ENCODE data around the gene TRIM59. TPM values are rescaled to one million over a fixed set of nuclear protein-coding genes. Genes with fewer than 3 reads are reported as not detected.

The TRIM59 gene
- total and polyA plus RNA-seq, 9 of the 15 experiments (the other 6 are each of a cell fraction or from before 2014, with no cell fraction given), result 16.8 to 101 (median 34.8) TPM

DNA sequence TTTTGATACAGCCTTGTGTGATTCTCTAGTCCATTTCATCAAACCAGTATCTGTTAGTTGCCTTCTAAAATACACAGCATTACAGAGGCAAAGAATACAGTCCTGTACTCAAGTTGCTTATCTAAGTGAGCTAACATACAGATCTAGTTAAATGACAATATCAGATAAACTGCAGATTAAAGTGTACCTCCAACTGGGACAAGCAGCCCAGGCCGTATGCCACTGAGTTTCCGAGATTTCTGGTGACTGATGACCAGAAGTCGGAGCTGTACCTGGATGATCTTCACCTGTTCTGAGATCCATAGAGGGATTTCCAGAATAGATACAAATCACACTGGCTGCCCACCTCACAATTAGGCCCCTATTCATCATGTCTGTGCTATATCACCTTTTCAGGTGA is 6.3 kb upstream of the TRIM59 start (continued):
- TF ChIP-seq ZBTB7A (IDR thresholded peaks at IDR 0.05; ENCODE audit: borderline replicate concordance, control insufficient read depth, low read depth, low read length) (no peak), SRF (CRISPR knock-in tag; IDR thresholded peaks at IDR 0.05) (no peak), KAT7 (CRISPR knock-in tag; IDR thresholded peaks at IDR 0.05; ENCODE audit: borderline replicate concordance) (no peak), HDAC8 (tag; IDR thresholded peaks at IDR 0.05) (no peak), ZNF124 (CRISPR knock-in tag; IDR thresholded peaks at IDR 0.05) (no peak), TBP (optimal IDR thresholded peaks at IDR 0.05; ENCODE audit: low read depth, low read length) (no peak), NFATC3 (IDR thresholded peaks at IDR 0.05) (no peak), CAMTA2 (CRISPR knock-in tag; conservative IDR thresholded peaks at IDR 0.05) (no peak)

DNA sequence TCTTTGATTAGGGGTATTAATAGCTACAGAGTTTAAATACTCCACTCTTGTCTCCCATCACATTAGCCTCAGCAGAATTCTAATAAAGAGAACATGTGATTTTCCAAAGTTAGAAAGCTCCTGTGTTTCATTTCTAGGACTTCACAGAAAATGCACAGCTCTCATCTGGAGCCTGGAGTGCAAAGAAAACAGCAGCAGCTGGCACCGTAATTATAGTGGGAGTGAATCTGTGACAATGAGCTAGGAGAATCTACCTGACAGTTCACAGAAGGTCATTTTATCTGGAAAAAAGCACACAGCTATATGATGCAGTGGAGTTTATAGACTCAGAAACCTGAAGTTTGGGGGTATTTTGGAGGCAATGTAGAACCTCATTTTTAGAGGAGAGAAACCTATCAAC is 5.4 kb upstream of the TRIM59 start:
- H3K36me3 ChIP-seq (ENCODE audit: control insufficient read depth, insufficient read depth, low read length), result no peaks in the 10 kb centered on the region
- FAIRE-seq (no peak), DNase-seq (ENCODE audit: extremely low read depth in 1 of 4, low spot score in 3 of 4) (no peak), ATAC-seq (no peak)
- H3K27ac ChIP-seq (ENCODE audit: extremely low read depth, low read depth, low read length), result no peak overlapping the region
- CTCF ChIA-PET (ENCODE audit: low intra/inter-chr PET ratio), result no interaction called here
- no peak overlapping the region for H3K4me3 ChIP-seq
- intact Hi-C loops (cut with micrococcal nuclease) (no loop called here), in situ Hi-C loops (cut with MboI) (loop anchor here (25.0 kb wide), 1 partner anchor 568 kb away; no protein-coding TSS in a partner anchor)
- 31% methylated on average over 1 of the region's 1 CpG for WGBS (ENCODE audit: insufficient coverage, low coverage, missing lambda C conversion rate)
- H3K4me1 ChIP-seq (replicated peaks in 1 of 2; ENCODE audit: control insufficient read depth in 2 of 2, insufficient read depth in 2 of 2, low read length in 2 of 2), result peaks cover 22 to 31% of the 10 kb centered on the region in 2 experiments
- H3K9me3 ChIP-seq (replicated peaks; ENCODE audit: control insufficient read depth, insufficient read depth, low read depth, low read length), result no peaks in the 10 kb centered on the region
- no peak overlapping the region for H3K9ac ChIP-seq (ENCODE audit: insufficient read depth in 1 of 2, low read depth in 2 of 2, low read length in 2 of 2)
- no peak overlapping the region for H2AFZ ChIP-seq (ENCODE audit: low read depth, low read length)
- H3K27me3 ChIP-seq (ENCODE audit: control insufficient read depth in 2 of 2, insufficient read depth in 2 of 2, low read length in 2 of 2), result no peaks in the 10 kb centered on the region
- H3K4me2 ChIP-seq (ENCODE audit: insufficient read depth, low read length), result no peak overlapping the region
- H4K20me1 ChIP-seq (replicated peaks; ENCODE audit: control insufficient read depth, insufficient read depth, low read length), result no peaks in the 10 kb centered on the region
- no peaks in the 10 kb centered on the region for H3K9me1 ChIP-seq (ENCODE audit: control insufficient read depth, insufficient read depth, low read length)
- POLR2A ChIA-PET, result interaction anchor here (0.6 to 1.8 kb wide), 2 partner anchors 19 to 292 kb away, joined by 3 to 5 read pairs; no protein-coding TSS in a partner anchor
- H3K79me2 ChIP-seq (ENCODE audit: control insufficient read depth, insufficient read depth, low read length), result peaks cover 10% of the 10 kb centered on the region
- no TSS peak for BruUV-seq (replicated peaks)
- TF ChIP-seq ZNF174 (CRISPR knock-in tag; IDR thresholded peaks at IDR 0.05), result no peak
- no peak for TF ChIP-seq NFYB (IDR thresholded peaks at IDR 0.05; ENCODE audit: extremely low read depth, insufficient read length)
- TF ChIP-seq ZNF232 (CRISPR knock-in tag; IDR thresholded peaks at IDR 0.05), result no peak
- TF ChIP-seq MCM3 (IDR thresholded peaks at IDR 0.05), result no peak
- no peak for TF ChIP-seq GABPA (tag; conservative IDR thresholded peaks at IDR 0.05; ENCODE audit: low read depth)
- TF ChIP-seq MLLT1 (IDR thresholded peaks at IDR 0.05), result no peak
- TF ChIP-seq RUNX1 (IDR thresholded peaks at IDR 0.05; ENCODE audit: low read depth), result no peak
- TF ChIP-seq TAF1 (IDR thresholded peaks at IDR 0.05; ENCODE audit: control insufficient read depth, extremely low read depth, insufficient read depth, low read length, severe bottlenecking), result no peak
- TF ChIP-seq, protein P1, sequence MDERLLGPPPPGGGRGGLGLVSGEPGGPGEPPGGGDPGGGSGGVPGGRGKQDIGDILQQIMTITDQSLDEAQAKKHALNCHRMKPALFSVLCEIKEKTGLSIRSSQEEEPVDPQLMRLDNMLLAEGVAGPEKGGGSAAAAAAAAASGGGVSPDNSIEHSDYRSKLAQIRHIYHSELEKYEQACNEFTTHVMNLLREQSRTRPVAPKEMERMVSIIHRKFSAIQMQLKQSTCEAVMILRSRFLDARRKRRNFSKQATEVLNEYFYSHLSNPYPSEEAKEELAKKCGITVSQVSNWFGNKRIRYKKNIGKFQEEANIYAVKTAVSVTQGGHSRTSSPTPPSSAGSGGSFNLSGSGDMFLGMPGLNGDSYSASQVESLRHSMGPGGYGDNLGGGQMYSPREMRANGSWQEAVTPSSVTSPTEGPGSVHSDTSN (CRISPR knock-in tag; IDR thresholded peaks at IDR 0.05; ENCODE audit: low read depth), result no peak
- TF ChIP-seq, protein P1 (tag; conservative IDR thresholded peaks at IDR 0.05; ENCODE audit: low read depth), result no peak
- TF ChIP-seq ZNF584 (CRISPR knock-in tag; IDR thresholded peaks at IDR 0.05; ENCODE audit: low read depth), result no peak
- TF ChIP-seq POLR2AphosphoS5 (IDR thresholded peaks at IDR 0.05; ENCODE audit: control insufficient read depth, insufficient read depth, low read depth, low read length), result no peak
